Uterus (tissue), 4 donors: ENCODE data around the gene UVSSA. TPM values are rescaled to one million over a fixed set of nuclear protein-coding genes. Genes with fewer than 3 reads are reported as not detected.
A peak's percentile ranks its signal among the peaks of the same experiment; 100 is the strongest.

Experiments
- DNase-seq, 2 donors: peaks; one replicate each; pipeline ENCODE4 v3.0.0-alpha.2; 2019 to 2020
- H3K27ac ChIP-seq, 2 donors: fragments of 200-600 bp; sonication (generic); 1 replicate in 1 of 2; 2 replicates in 1 of 2; pipeline ENCODE4 v1.5.1; 2016 to 2018
- H3K27me3 ChIP-seq, 2 donors: fragments of 200-600 bp; sonication (generic); one replicate each; pipeline ENCODE4 v1.5.1; 2018 to 2019; ENCODE audit warnings: control low read depth in 1 of 2
- H3K36me3 ChIP-seq, 2 donors: fragments of 200-600 bp; sonication (generic); one replicate each; pipeline ENCODE4 v1.5.1; 2019; ENCODE audit warnings: control low read depth in 1 of 2
- H3K4me1 ChIP-seq, 2 donors: fragments of 200-600 bp; sonication (generic); one replicate each; pipeline ENCODE4 v1.5.1; 2018 to 2019; ENCODE audit warnings: control low read depth in 1 of 2
- H3K4me3 ChIP-seq, 2 donors: fragments of 200-600 bp; sonication (generic); 1 replicate in 1 of 2; 2 replicates in 1 of 2; pipeline ENCODE4 v1.5.1; 2018 to 2019; ENCODE audit warnings: mild to moderate bottlenecking in 1 of 2
- H3K9me3 ChIP-seq, 2 donors: fragments of 200-600 bp; sonication (generic); one replicate each; pipeline ENCODE4 v1.5.1; 2019; ENCODE audit warnings: control low read depth in 1 of 2
- POLR2A ChIP-seq, 2 donors: fragments of 450-650 bp; IDR thresholded peaks; one replicate each; pipeline ENCODE4 v1.6.1; 2016; ENCODE audit warnings: antibody characterized with exemption in 2 of 2, mild to moderate bottlenecking in 1 of 2, moderate library complexity in 1 of 2
- intact Hi-C: fragments of 100-400 bp; cut with DNase I; formaldehyde crosslinking; loops from one replicate; pipeline ENCODE4 v1.15.1; 2023; ENCODE audit warnings: low total_unique reads
- total RNA-seq, 4 donors: library from RNA; depleted of rRNA in 3 of 4; stranded (reverse); fragments of >200 nt in 3 of 4; gene quantifications; one replicate each; pipeline versions ENCODE4 v1.1.0 to v1.2.4, GENCODE V29; 2014 to 2023
- TF ChIP-seq, protein P1 (sequence below), 4 experiments: fragments of 200-600 bp in 2 of 4; fragments of 450-650 bp in 2 of 4; sonication (generic) in 2 of 4; IDR thresholded peaks; one replicate each; pipeline ENCODE4 v1.5.1; 2016 to 2019; ENCODE audit warnings: antibody characterized with exemption in 4 of 4, mild to moderate bottlenecking in 2 of 4, moderate library complexity in 1 of 4
- donor health status: DM: yes; HTN: yes; CAD: no.

Gene UVSSA, protein sequence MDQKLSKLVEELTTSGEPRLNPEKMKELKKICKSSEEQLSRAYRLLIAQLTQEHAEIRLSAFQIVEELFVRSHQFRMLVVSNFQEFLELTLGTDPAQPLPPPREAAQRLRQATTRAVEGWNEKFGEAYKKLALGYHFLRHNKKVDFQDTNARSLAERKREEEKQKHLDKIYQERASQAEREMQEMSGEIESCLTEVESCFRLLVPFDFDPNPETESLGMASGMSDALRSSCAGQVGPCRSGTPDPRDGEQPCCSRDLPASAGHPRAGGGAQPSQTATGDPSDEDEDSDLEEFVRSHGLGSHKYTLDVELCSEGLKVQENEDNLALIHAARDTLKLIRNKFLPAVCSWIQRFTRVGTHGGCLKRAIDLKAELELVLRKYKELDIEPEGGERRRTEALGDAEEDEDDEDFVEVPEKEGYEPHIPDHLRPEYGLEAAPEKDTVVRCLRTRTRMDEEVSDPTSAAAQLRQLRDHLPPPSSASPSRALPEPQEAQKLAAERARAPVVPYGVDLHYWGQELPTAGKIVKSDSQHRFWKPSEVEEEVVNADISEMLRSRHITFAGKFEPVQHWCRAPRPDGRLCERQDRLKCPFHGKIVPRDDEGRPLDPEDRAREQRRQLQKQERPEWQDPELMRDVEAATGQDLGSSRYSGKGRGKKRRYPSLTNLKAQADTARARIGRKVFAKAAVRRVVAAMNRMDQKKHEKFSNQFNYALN
- total RNA-seq = 10 to 100 TPM; 13.1 to 37.2 (median 19.3) TPM

DNA sequence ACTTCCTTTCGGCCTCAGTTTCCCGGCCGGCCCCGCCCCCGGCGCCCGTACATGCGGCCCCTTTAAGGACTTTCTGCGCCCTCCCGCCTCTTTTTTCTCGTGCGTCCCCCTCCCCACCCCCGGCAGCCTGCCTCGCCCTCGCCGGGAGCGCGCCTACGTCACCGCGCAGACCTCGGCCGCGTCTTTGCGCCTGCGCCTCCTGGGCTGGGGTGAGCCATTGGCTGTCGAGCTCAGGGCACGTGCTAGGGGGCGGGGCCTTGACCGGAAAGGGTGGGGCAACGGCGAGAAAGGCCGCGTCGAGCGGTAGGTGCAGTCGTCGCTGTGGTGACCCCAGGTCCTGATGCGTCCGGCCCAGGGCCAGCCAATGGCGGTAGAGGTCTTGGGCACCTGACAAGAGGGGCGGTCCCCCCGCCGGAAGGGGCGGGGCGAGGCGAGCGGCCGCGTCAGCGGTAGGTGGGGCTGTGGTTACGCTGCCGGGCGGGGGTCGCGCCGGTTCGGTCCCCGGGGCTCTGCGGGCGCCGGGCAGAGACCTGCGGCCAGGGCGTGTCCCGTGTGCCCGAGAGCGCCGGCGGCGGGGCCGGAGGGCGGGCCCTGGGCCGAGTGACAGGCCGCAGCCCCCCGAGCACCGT, at the start of gene UVSSA:
Gene UVSSA, plus strand, starts transcription at position 428 of the 629 bp plus-strand sequence. CDS start 884 bp downstream, outside the sequence.
- TF ChIP-seq POLR2A (IDR thresholded peaks at IDR 0.05) = peak; percentile 80 to 99
- TF ChIP-seq, protein P1, sequence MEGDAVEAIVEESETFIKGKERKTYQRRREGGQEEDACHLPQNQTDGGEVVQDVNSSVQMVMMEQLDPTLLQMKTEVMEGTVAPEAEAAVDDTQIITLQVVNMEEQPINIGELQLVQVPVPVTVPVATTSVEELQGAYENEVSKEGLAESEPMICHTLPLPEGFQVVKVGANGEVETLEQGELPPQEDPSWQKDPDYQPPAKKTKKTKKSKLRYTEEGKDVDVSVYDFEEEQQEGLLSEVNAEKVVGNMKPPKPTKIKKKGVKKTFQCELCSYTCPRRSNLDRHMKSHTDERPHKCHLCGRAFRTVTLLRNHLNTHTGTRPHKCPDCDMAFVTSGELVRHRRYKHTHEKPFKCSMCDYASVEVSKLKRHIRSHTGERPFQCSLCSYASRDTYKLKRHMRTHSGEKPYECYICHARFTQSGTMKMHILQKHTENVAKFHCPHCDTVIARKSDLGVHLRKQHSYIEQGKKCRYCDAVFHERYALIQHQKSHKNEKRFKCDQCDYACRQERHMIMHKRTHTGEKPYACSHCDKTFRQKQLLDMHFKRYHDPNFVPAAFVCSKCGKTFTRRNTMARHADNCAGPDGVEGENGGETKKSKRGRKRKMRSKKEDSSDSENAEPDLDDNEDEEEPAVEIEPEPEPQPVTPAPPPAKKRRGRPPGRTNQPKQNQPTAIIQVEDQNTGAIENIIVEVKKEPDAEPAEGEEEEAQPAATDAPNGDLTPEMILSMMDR (IDR thresholded peaks at IDR 0.05) = peak in 2 of 4 experiments; percentile 10 to 16
- Histone ChIP-seq H3K9me3 (no peaks in the 10 kb centered on the region), H3K4me1 (peaks cover 0 to 9% of the 10 kb centered on the region in 2 donors), H3K27me3 (no peaks in the 10 kb centered on the region), H3K36me3 (no peaks in the 10 kb centered on the region), H3K27ac (peak within 1 kb of the TSS; percentile 94 to 100), H3K4me3 (peak within 1 kb of the TSS; percentile 66 to 95)
- DNase-seq = peak; percentile 100
- intact Hi-C loops = loop anchor here (5.0 kb wide), 1 partner anchor 100 kb away; the partner anchor contains the start of gene CTBP1

DNA sequence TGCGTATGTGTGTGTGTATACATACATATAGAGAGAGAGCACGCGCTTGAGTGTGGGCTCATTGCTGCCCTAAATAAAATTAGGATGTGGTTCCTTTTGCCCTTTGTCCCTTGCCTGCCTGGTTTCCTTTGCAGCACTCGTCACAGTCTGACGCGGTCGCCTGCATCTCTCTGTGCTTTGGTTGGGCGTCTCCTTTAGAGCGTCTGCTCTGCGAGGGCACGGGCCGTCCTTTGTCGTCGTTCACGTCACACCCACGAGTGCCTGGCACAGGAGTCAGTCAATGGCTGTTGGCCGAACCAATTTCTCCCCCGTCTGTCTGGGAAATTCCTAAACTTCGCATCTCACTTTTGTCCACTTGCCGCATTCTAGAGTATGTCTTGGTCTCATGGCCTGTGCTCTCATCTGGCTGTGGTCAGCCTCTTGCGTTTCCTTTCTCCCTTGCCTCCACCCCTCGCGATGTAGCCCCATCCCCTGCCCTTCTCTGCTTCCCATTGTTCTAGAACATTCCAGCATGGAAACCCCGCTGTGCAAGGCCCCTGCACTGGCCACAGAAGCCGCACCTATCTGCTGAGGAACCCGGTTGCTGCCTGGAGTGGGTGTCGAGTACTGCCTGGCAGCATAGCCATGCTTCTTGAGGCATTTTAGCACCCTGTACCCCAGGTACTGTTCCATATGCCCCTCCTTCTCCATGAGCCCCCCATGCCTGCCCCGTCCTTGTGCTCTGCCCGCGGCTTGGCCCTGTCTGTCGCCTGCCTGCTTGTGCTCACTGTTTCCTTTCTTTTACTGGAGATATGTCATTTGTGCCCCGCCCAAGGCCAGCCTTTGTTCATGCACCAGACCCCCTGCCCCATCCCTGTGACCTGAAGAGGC, 49.3 kb upstream of the UVSSA start:
- intact Hi-C loops = no loop called here
- no peak overlapping the region for H3K4me3 ChIP-seq
- no peaks in the 10 kb centered on the region for H3K27me3 ChIP-seq
- TF ChIP-seq, protein P1 (IDR thresholded peaks at IDR 0.05) = no peak
- TF ChIP-seq POLR2A (IDR thresholded peaks at IDR 0.05) = no peak
- H3K36me3 ChIP-seq = no peaks in the 10 kb centered on the region
- no peak for DNase-seq
- no peaks in the 10 kb centered on the region for H3K9me3 ChIP-seq
- H3K4me1 ChIP-seq = peaks cover 0 to 7% of the 10 kb centered on the region in 2 donors
- H3K27ac ChIP-seq = no peak overlapping the region

DNA sequence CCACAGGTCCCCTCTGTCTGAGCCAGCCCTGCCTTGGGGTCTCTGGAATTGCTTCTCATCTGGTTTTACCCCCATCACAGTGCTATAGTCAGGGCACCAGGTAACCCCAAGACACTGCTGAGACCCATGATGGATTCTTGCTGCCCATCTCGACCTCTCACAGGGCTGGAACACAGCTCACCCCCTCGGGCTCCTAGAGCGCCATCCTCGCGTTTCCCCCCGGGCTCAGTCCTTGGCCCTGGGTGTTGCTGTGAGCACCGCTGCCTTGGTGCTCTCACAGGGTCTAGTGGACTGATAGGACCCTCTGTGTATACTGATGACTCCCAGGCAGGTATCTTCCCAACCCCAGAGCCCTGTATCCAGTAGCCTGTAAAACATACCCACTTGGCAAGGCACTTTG, 48.5 kb upstream of the UVSSA start:
- DNase-seq = no peak
- Histone ChIP-seq H3K36me3 (no peaks in the 10 kb centered on the region), H3K4me1 (peaks cover 0 to 7% of the 10 kb centered on the region in 2 donors), H3K27me3 (no peaks in the 10 kb centered on the region), H3K27ac (no peak overlapping the region), H3K4me3 (no peak overlapping the region), H3K9me3 (no peaks in the 10 kb centered on the region)
- intact Hi-C loops = no loop called here
- no peak for TF ChIP-seq POLR2A (IDR thresholded peaks at IDR 0.05)
- TF ChIP-seq, protein P1 (IDR thresholded peaks at IDR 0.05) = no peak

DNA sequence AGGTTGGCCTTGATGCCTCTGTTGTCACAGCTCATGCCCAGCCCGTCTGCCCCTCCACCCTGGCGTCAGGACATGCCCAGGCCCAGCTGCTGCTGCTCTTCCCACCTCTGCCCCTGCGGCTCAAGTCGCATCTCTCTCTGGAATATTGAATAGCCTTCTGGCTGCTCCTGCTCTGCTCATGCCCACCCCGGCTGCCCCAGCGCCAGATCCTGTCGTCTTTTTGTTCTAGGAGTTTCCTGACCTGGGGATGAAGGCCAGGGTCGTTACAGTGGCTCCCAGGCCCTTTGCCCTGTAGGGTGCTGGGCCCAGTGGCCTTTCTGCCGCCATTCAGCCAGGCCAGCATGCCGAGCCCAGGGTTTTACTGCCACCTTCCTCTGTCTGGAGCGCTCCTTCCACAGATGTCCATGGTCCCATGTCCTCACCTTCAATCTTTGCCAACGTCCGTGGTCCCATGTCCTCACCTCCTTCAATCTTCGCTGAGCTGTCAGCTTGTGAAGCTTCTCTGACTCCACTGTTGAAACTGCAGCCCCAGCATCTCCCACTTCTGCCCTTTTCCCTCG, 47.6 kb upstream of the UVSSA start:
- Histone ChIP-seq H3K9me3 (no peaks in the 10 kb centered on the region), H3K4me1 (peaks cover 0 to 7% of the 10 kb centered on the region in 2 donors), H3K36me3 (no peaks in the 10 kb centered on the region), H3K27me3 (no peaks in the 10 kb centered on the region), H3K27ac (no peak overlapping the region), H3K4me3 (no peak overlapping the region)
- no peak for TF ChIP-seq POLR2A (IDR thresholded peaks at IDR 0.05)
- no peak for DNase-seq
- intact Hi-C loops = no loop called here
